ENCODE measurements around the gene TMED5.
A peak's percentile ranks its signal among the peaks of the same experiment; 100 is the strongest.
"Not testable (repeated sequence)": the region's sequence is repeated elsewhere in the genome, so short reads cannot be mapped to it uniquely, and the experiment has no call there.

TMED5 gene

GRCh38 chr1:93179886-93180722, at the start of gene TMED5:
Gene TMED5 (minus strand): TSS chr1:93180413. CDS start chr1:93180242, 171 bp downstream.
- peak; percentile 96 for DNase-seq

DNA sequence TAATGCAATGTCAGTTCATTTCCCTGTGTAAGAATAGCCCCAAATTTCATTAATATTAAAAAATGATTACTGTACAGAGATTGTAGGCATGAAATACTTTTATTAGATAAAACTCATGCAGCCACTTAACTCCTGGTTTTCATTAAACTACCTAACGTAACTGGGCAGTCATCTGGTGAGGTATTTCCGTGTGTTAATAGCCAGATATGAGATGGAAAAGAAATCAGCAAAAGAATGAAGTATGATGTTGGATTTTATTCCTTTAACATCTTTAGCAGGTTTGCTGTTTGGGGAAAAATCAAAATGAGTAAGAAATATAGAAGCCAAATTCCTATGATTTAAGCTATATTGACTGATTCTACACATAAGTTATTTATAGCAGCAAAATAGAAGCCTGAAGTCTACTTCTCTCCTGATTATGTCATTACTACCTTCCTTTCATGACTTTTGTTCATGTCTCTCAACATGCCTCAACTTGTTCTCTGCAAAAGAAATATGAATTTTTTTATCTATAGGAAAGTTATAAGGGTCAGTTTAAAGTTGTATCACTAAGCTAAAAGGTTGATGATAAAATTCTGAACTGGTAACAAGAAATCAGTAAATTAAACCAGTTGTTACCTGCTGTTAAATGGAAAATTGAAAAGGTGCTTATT, 42.9 kb upstream of the TMED5 start:
- no peak for DNase-seq

DNA sequence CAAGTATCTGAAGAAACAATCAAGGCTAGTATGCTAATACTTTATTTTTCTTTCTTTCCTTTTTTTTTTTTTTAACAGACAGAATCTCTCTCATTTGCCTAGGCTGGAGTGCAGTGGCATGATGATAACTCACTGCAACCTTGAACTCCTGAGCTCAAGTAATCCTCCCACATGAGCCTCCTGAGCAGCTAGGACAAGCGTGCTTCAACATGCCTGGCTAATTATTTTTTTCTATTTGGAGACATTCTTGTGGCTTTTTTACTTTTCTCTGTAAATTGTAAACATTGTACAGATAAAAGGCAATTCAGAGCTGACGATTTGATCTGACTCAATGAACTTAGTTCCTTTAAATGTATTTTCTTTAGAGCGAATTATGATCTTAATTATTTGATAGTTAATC, 41.7 kb upstream of the TMED5 start:
- DNase-seq: no peak

GRCh38 chr1:93220716-93221115, 40.5 kb upstream of the TMED5 start:
- not testable (repeated sequence) for DNase-seq

DNA sequence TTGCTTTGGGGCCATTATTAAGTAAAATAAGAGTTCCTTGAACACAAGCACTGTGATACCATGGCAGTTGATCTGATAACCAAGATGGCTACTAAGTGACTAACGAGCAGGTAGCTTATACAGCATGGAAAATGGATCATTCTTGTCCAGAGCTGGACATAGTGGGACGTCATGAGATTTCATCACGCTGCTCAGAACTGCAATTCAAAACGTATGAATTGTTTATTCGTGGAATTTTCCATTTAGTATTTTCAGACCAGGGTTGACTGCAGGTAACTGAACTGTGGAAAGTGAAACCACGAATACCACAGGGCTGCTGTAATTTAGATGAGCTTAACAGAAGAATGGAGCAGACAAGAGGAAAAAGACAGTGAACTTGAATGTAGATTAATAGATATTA, 39.2 kb upstream of the TMED5 start:
- no peak for DNase-seq

GRCh38 chr1:93215322-93215721, 35.1 kb upstream of the TMED5 start:
- no peak for DNase-seq

- DNase-seq: no peak
Observed at GRCh38 chr1:93207211-93207610, 27.0 kb upstream of the TMED5 start.

DNA sequence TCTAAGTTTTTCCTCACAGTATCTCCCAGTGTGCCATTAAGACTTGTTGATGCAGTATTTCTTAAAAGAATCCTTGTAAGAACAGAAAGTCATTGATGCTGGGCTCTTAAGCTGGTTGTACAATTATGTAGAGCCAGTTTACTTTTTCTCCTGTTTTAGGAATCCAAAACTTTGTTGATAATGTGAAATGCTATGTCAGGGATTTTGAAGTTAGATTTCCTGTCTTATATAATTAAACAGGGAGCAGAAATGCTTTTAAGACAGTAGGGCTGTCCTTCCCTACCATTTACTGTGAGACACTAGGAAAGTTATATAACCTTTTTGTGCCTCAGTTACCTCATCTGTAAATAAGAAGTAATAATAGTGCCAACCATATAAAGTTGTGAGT, 26.3 kb upstream of the TMED5 start:
- DNase-seq: no peak

GRCh38 chr1:93205892-93206566, 25.8 kb upstream of the TMED5 start:
- no peak for DNase-seq

DNA sequence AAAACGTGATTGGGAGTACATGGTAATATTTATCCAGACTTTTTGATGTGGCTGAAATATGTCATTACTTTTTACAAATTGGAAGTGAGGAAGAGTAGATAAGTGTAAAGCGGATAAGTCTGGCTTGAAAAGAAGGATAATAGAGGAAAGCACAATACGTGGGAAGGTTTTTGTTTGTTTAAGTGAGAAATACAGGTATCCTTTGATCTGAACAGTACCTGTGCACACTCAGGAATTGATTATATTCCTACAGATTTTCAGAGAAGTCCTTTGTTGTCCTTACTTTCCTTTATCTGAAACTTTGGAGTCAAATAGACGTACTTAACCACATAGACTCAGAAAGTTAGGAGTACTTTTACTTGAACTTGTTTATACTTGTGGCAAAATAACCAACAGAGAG, 20.5 kb upstream of the TMED5 start:
- no peak for DNase-seq

DNA sequence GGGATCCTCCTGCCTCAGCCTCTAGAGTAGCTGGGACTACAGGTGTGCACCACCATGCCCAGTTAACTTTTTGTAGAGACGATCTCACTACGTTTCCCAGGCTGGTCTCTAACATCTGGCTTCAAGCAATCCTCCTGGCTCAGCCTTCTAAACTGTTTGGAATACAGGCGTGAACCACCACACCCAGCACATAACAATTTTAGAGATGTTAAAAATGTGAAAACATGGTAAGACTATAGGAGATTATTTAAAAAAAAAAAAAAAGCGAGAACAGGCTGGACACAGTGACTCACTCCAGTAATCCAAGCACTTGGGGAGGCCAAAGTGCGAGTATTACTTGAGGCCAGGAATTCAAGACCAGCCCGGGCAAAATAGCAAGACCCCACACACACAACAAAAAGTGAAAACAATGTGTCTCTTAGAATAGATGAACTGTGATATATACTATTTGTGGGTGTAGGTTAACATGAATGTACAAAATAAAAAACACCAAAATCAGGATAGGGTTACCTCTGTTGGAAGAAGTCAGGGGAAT, 19.9 kb upstream of the TMED5 start:
- DNase-seq: no peak

- DNase-seq: no peak
Observed at GRCh38 chr1:93199150-93199549, 18.9 kb upstream of the TMED5 start.

- DNase-seq: no peak
Observed at GRCh38 chr1:93196591-93196990, 16.4 kb upstream of the TMED5 start.

GRCh38 chr1:93194231-93194990, 14.2 kb upstream of the TMED5 start:
- DNase-seq: no peak

GRCh38 chr1:93190432-93190831, 10.2 kb upstream of the TMED5 start:
- no peak for DNase-seq

DNA sequence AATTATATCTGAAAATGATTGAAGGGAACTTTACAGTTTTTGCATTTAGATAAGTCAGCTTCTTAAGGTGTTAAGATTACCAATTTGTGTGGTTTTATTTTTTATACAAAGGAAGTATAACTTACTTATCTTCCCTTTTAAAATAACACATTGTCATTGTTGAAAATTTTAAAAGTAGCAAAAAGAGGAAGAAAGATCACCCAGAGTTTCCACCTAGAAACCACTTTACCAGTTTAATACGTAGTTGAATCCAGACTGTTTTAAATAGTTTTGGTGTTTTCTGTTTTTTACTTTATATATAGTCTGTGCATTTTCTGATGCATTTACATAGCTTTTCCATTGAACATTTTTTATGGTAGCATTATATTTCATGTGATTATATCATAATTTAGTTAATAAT, 6.5 kb upstream of the TMED5 start:
- DNase-seq: no peak

- peak; percentile 43 for DNase-seq
Observed at GRCh38 chr1:93180723-93181613, 755 bp upstream of the TMED5 start, which contains the start of gene CCDC18. Gene CCDC18 (plus strand): TSS chr1:93180724. CDS start chr1:93183362, 2,638 bp downstream.

DNA sequence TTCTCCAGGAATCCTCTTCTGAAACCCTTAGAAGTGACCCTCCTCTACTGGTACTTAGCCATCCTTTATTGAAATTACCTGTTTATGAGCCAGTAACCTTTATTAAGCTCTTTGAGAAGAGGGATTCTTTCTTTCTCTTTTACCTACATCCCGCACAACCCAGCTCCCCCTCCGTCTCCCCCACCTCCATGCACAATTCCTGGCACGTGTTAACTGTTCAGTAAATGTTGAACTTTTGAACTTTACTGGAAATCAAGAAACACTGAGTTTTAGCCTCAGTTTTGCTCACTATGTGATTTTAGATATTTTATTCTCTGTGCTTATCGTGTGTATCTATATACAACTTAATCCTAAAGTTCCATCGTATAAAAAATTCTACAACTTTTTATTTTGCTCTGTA, 1.8 kb downstream of the TMED5 start:
- DNase-seq: no peak

DNA sequence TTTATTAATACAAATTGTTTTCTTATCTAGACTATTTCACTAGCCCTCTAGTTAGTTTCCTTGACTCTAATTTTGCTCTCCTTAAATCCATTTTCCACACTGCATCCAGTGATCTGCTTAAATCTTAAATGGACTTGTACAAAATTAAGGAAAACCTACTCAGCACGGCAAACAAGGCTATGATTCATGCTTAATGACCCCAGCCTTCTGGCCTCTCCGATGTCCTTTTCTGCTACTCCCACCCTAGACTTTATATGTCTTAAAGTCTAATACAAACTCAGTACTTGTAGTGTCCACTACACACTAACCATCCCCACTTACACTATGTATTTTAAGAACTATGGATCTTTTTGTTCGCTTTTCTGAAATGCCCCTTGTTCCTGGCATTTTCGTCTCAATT, 2.2 kb downstream of the TMED5 start:
- no peak for DNase-seq

GRCh38 chr1:93174638-93175037, 5.6 kb downstream of the TMED5 start:
- not testable (repeated sequence) for DNase-seq

GRCh38 chr1:93172778-93173177, 7.4 kb downstream of the TMED5 start:
- no peak for DNase-seq

Data from DMS153 (cell line).